ENCODE data around the gene HOXB7. TPM values are rescaled to one million over a fixed set of nuclear protein-coding genes. Genes with fewer than 3 reads are reported as not detected.

The HOXB7 gene
- total RNA-seq, result 0.55 and 1.5 TPM in 2 replicates
- long read RNA-seq, result 0 reads

GRCh38 chr17:48610282-48611211, at the start of gene HOXB7:
HOXB7 (minus strand) TSS chr17:48611017; CDS start chr17:48610918, 99 bp downstream.
- peak within 1 kb of the TSS; percentile 90 for H3K27ac Mint-ChIP-seq
- peak within 1 kb of the TSS; percentile 70 for H3K4me3 Mint-ChIP-seq (ENCODE audit: low read depth)
- peaks cover 89% of the 10 kb centered on the region for H3K27me3 Mint-ChIP-seq
- H3K4me1 Mint-ChIP-seq (ENCODE audit: low read depth), result peaks cover 11% of the 10 kb centered on the region
- H3K9me3 Mint-ChIP-seq (ENCODE audit: low read depth), result no peaks in the 10 kb centered on the region
- no peak for DNase-seq (ENCODE audit: low spot score, unreplicated experiment)
- TF ChIP-seq, protein P1, sequence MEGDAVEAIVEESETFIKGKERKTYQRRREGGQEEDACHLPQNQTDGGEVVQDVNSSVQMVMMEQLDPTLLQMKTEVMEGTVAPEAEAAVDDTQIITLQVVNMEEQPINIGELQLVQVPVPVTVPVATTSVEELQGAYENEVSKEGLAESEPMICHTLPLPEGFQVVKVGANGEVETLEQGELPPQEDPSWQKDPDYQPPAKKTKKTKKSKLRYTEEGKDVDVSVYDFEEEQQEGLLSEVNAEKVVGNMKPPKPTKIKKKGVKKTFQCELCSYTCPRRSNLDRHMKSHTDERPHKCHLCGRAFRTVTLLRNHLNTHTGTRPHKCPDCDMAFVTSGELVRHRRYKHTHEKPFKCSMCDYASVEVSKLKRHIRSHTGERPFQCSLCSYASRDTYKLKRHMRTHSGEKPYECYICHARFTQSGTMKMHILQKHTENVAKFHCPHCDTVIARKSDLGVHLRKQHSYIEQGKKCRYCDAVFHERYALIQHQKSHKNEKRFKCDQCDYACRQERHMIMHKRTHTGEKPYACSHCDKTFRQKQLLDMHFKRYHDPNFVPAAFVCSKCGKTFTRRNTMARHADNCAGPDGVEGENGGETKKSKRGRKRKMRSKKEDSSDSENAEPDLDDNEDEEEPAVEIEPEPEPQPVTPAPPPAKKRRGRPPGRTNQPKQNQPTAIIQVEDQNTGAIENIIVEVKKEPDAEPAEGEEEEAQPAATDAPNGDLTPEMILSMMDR (IDR thresholded peaks at IDR 0.05; ENCODE audit: unreplicated experiment), result no peak
- no peaks in the 10 kb centered on the region for H3K36me3 Mint-ChIP-seq (ENCODE audit: insufficient read depth)

DNA sequence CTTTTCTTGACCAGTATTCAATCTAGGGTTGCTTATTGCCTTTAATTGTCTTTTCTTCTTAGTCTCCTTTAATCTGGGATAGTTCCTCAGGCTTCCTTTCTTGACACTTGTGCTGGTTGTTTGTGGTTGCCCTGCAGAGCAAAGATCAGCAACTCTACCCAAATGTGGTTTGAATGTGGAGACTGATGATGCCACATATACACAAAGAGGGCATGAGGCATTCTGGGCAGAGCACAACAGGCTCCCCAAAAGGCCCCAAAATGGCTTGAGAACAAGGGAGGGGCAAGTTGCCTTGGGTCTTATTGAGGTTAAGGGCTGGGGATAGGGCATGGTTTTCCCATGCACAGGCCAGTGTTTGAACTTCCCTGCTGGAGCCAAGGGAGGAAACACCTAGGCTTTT, 45.1 kb upstream of the HOXB7 start:
- Mint-ChIP-seq H3K27me3 (peaks cover 75% of the 10 kb centered on the region), H3K9me3 (ENCODE audit: low read depth) (peaks cover 5% of the 10 kb centered on the region), H3K27ac (no peak overlapping the region), H3K4me1 (ENCODE audit: low read depth) (no peaks in the 10 kb centered on the region), H3K36me3 (ENCODE audit: insufficient read depth) (no peaks in the 10 kb centered on the region), H3K4me3 (ENCODE audit: low read depth) (no peak overlapping the region)
- no peak for DNase-seq (ENCODE audit: low spot score, unreplicated experiment)
- TF ChIP-seq, protein P1 (IDR thresholded peaks at IDR 0.05; ENCODE audit: unreplicated experiment), result no peak

- Mint-ChIP-seq H3K27ac (no peak overlapping the region), H3K27me3 (peaks cover 82% of the 10 kb centered on the region), H3K36me3 (ENCODE audit: insufficient read depth) (no peaks in the 10 kb centered on the region), H3K9me3 (ENCODE audit: low read depth) (no peaks in the 10 kb centered on the region), H3K4me1 (ENCODE audit: low read depth) (peaks cover 2% of the 10 kb centered on the region), H3K4me3 (ENCODE audit: low read depth) (no peak overlapping the region)
- DNase-seq (ENCODE audit: low spot score, unreplicated experiment), result no peak
- TF ChIP-seq, protein P1 (IDR thresholded peaks at IDR 0.05; ENCODE audit: unreplicated experiment), result no peak
Observed at GRCh38 chr17:48649741-48650140, 38.9 kb upstream of the HOXB7 start.

DNA sequence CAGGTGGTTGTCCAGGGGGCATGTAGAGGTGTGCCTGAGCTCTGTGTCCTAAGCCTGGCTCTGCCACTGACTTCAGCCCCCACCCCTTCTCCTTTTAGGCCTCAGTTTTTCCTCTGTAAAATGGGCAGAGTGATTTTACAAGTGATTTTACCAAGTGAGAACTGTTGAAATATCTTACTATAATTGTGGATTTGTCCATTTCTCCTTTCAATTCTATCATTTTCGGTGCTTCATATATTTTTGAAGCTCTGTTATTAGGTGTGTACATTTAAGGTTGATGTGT, 37.1 kb upstream of the HOXB7 start:
- H3K27me3 Mint-ChIP-seq, result peaks cover 88% of the 10 kb centered on the region

DNA sequence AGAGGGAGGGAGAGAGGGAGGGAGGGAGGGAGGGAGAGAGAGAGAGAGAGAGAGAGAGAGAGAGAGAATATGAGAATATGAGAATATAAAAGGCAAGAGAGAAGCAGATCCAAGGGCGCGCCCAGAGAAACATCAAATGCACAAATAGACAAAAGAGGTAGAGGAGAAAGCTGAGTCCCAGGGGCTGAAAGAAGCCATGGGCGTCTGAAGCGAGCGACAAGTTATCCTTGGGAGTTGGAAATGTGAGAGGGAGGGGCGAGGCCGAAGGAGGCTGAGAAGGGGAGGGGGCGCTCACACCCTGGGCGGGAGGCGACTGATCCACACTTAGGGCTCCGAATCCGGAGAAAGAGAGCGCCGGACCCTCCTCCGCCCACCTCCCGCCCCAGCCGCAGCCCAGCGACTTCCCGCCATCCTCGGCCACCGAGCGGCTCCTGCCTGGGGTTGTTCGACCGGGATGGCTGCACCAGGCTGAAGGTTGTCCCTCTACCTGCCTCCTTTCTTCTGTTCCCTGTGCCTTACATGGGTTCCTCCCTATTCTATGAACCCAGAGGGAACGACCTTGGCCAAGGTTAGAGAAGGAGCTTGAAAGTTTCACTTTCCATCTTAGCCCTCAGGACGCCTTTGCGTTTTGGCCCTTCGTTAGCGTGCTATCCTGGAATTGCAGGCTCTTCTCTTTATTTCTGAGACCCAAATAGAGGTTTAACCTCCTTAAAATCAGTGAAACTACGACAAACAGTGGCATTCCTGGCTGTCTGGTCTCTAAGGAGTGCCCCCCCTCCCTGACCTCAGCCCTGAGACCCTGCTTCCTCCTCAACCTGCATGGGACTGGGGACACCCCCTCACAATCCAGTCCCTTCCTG, 36.5 kb upstream of the HOXB7 start:
- Mint-ChIP-seq H3K4me1 (ENCODE audit: low read depth) (peaks cover 2% of the 10 kb centered on the region), H3K36me3 (ENCODE audit: insufficient read depth) (no peaks in the 10 kb centered on the region), H3K27ac (no peak overlapping the region), H3K9me3 (ENCODE audit: low read depth) (no peaks in the 10 kb centered on the region), H3K27me3 (peaks cover 89% of the 10 kb centered on the region), H3K4me3 (ENCODE audit: low read depth) (no peak overlapping the region)
- TF ChIP-seq, protein P1 (IDR thresholded peaks at IDR 0.05; ENCODE audit: unreplicated experiment), result no peak
- no peak for DNase-seq (ENCODE audit: low spot score, unreplicated experiment)

More for the DNA sequence above, 37.1 kb upstream of the HOXB7 start:
- Mint-ChIP-seq H3K4me1 (ENCODE audit: low read depth) (peaks cover 2% of the 10 kb centered on the region), H3K9me3 (ENCODE audit: low read depth) (no peaks in the 10 kb centered on the region), H3K36me3 (ENCODE audit: insufficient read depth) (no peaks in the 10 kb centered on the region), H3K4me3 (ENCODE audit: low read depth) (no peak overlapping the region), H3K27ac (no peak overlapping the region)
- TF ChIP-seq, protein P1 (IDR thresholded peaks at IDR 0.05; ENCODE audit: unreplicated experiment), result no peak
- no peak for DNase-seq (ENCODE audit: low spot score, unreplicated experiment)

Data from progenitor cell of endocrine pancreas (in vitro differentiated cells).